ENCODE measurements around the gene HHATL. TPM values are rescaled to one million over a fixed set of nuclear protein-coding genes. Genes with fewer than 3 reads are reported as not detected.

Gene HHATL
- polyA plus RNA-seq, 3 donors = 0.15 to 2.0 (median 1.6) TPM

- no peak overlapping the region for H3K27ac ChIP-seq (ENCODE audit: low read depth, low read length)
- 70 to 80% (median 79%) methylated on average over 5 of the region's 5 CpGs for WGBS, 3 donors
Measured at GRCh38 chr3:42703695-42704025, 1.1 kb upstream of the HHATL start.

- H3K27ac ChIP-seq (ENCODE audit: low read depth, low read length) = no peak overlapping the region
- 84 to 89% (median 86%) methylated on average over 6 of the region's 6 CpGs for WGBS, 3 donors
Measured at GRCh38 chr3:42702982-42703694, 540 bp upstream of the HHATL start.

GRCh38 chr3:42701371-42702065, 1.1 kb downstream of the HHATL start:
- WGBS, 3 donors = 29 to 33% (median 30%) methylated on average over 13 to 15 of the region's 15 CpGs
- H3K27ac ChIP-seq (ENCODE audit: low read depth, low read length) = no peak overlapping the region

GRCh38 chr3:42700366-42701288, 2.0 kb downstream of the HHATL start:
- 70 to 84% (median 79%) methylated on average over 15 of the region's 15 CpGs for WGBS, 3 donors
- no peak overlapping the region for H3K27ac ChIP-seq (ENCODE audit: low read depth, low read length)

- WGBS, 3 donors = 71 to 74% (median 73%) methylated on average over 10 of the region's 10 CpGs
- H3K27ac ChIP-seq (ENCODE audit: low read depth, low read length) = no peak overlapping the region
Measured at GRCh38 chr3:42699511-42699971, 3.1 kb downstream of the HHATL start.

GRCh38 chr3:42698911-42699230, 3.7 kb downstream of the HHATL start:
- H3K27ac ChIP-seq (ENCODE audit: low read depth, low read length) = no peak overlapping the region
- 49 to 77% (median 59%) methylated on average over 9 of the region's 9 CpGs for WGBS, 3 donors

- no peak overlapping the region for H3K27ac ChIP-seq (ENCODE audit: low read depth, low read length)
- WGBS, 3 donors = 87 to 90% (median 89%) methylated on average over 7 of the region's 7 CpGs
Measured at GRCh38 chr3:42698216-42698910, 4.2 kb downstream of the HHATL start.

- WGBS, 3 donors = 79 to 87% (median 87%) methylated on average over 18 of the region's 18 CpGs
- no peak overlapping the region for H3K27ac ChIP-seq (ENCODE audit: low read depth, low read length)
Measured at GRCh38 chr3:42697289-42698051, 5.1 kb downstream of the HHATL start.

GRCh38 chr3:42696356-42697288, 6.0 kb downstream of the HHATL start:
- WGBS, 3 donors = 71 to 79% (median 75%) methylated on average over 19 of the region's 19 CpGs
- H3K27ac ChIP-seq (ENCODE audit: low read depth, low read length) = no peak overlapping the region

- H3K27ac ChIP-seq (ENCODE audit: low read depth, low read length) = no peak overlapping the region
Measured at GRCh38 chr3:42694366-42694765, 8.2 kb downstream of the HHATL start.

- H3K27ac ChIP-seq (ENCODE audit: low read depth, low read length) = no peak overlapping the region
- 69 to 78% (median 70%) methylated on average over 4 of the region's 4 CpGs for WGBS, 3 donors
Measured at GRCh38 chr3:42693530-42693930, 9.1 kb downstream of the HHATL start.

GRCh38 chr3:42692667-42693529, 9.7 kb downstream of the HHATL start:
- 80 to 89% (median 88%) methylated on average over 17 of the region's 17 CpGs for WGBS, 3 donors

GRCh38 chr3:42691816-42692666, 10.6 kb downstream of the HHATL start:
- 75 to 80% (median 79%) methylated on average over 13 of the region's 13 CpGs for WGBS, 3 donors
- no peak overlapping the region for H3K27ac ChIP-seq (ENCODE audit: low read depth, low read length)

More at GRCh38 chr3:42692667-42693529, 9.7 kb downstream of the HHATL start:
- H3K27ac ChIP-seq (ENCODE audit: low read depth, low read length) = no peak overlapping the region

- H3K27ac ChIP-seq (ENCODE audit: low read depth, low read length) = no peak overlapping the region
- 67 to 79% (median 71%) methylated on average over 10 of the region's 10 CpGs for WGBS, 3 donors
Measured at GRCh38 chr3:42690766-42691680, 11.6 kb downstream of the HHATL start.
